ENCODE results near the gene NABP1. TPM values are rescaled to one million over a fixed set of nuclear protein-coding genes. Genes with fewer than 3 reads are reported as not detected.

Gene NABP1
- total RNA-seq, 1 experiment from 2014 or later = 5.8 TPM

DNA sequence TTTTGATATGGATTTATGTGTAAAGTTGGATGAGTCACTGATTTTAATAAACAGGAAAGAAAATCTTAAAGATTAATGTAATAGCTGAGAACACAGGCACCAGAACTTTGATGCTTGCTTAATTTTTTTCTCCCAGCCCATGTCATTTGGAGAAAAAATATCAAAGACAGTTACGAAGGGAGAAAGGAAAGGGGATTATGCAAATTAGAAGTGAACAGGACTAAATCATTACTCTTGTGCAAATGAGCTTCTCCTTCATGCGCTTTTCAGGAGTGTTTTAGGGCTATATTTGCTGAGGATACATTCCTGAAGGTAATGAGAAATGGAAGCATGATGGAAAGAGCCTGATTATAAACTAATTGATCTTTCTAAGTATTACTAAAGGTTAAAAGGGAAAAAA, 28.9 kb downstream of the NABP1 start (continued):
- TF ChIP-seq ATF6 (CRISPR knock-in tag; IDR thresholded peaks at IDR 0.05) (no peak), HMGXB4 (CRISPR knock-in tag; IDR thresholded peaks at IDR 0.05) (no peak), KAT7 (CRISPR knock-in tag; IDR thresholded peaks at IDR 0.05; ENCODE audit: borderline replicate concordance) (no peak)
- TF ChIP-seq, protein P1, sequence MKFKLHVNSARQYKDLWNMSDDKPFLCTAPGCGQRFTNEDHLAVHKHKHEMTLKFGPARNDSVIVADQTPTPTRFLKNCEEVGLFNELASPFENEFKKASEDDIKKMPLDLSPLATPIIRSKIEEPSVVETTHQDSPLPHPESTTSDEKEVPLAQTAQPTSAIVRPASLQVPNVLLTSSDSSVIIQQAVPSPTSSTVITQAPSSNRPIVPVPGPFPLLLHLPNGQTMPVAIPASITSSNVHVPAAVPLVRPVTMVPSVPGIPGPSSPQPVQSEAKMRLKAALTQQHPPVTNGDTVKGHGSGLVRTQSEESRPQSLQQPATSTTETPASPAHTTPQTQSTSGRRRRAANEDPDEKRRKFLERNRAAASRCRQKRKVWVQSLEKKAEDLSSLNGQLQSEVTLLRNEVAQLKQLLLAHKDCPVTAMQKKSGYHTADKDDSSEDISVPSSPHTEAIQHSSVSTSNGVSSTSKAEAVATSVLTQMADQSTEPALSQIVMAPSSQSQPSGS (CRISPR knock-in tag; IDR thresholded peaks at IDR 0.05; ENCODE audit: borderline replicate concordance, low read depth) = no peak

DNA sequence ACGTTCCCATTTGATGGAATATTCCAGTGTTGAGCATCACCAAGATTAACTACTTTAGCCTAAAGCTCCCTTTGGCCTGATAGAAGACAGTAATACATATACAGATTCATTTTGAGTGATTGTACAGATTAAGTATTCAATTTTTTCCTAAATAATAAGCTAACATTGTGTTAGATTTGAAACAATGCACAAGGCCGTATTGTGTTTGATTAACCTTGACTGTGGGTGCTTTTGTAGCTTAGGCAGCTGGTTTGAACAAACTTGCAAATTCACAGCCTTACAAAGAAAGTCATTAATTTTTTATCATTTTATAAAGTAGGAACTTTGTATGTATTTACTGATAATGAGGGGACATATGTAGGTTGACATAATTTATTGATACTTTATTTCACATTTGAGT, 29.6 kb downstream of the NABP1 start:
- ChIA-PET CTCF (interaction anchor here (2.2 kb wide), 1 partner anchor 51 kb away, joined by 7 read pairs; no protein-coding TSS in a partner anchor), POLR2A (interaction anchor here (0.6 to 0.9 kb wide), 3 partner anchors 30 to 487 kb away, joined by 3 to 7 read pairs (median 3); partner anchors contain the start of gene NABP1)
- H3K27ac Mint-ChIP-seq = no peak overlapping the region
- 0 out of 2 replicates have a peak, but pooled peaks cover 8% of the 10 kb centered on the region for H3K4me1 Mint-ChIP-seq
- no peak overlapping the region for H3K4me3 Mint-ChIP-seq
- H3K27me3 Mint-ChIP-seq (ENCODE audit: low read depth) = no peaks in the 10 kb centered on the region
- no peaks in the 10 kb centered on the region for H3K36me3 Mint-ChIP-seq
- H3K9me3 Mint-ChIP-seq = no peaks in the 10 kb centered on the region
- ATAC-seq = no peak
- TF ChIP-seq AFF4 (CRISPR knock-in tag; IDR thresholded peaks at IDR 0.05; ENCODE audit: borderline replicate concordance) (no peak), ZNF232 (CRISPR knock-in tag; IDR thresholded peaks at IDR 0.05) (no peak), KAT7 (CRISPR knock-in tag; IDR thresholded peaks at IDR 0.05; ENCODE audit: borderline replicate concordance) (no peak)
- TF ChIP-seq, protein P2, sequence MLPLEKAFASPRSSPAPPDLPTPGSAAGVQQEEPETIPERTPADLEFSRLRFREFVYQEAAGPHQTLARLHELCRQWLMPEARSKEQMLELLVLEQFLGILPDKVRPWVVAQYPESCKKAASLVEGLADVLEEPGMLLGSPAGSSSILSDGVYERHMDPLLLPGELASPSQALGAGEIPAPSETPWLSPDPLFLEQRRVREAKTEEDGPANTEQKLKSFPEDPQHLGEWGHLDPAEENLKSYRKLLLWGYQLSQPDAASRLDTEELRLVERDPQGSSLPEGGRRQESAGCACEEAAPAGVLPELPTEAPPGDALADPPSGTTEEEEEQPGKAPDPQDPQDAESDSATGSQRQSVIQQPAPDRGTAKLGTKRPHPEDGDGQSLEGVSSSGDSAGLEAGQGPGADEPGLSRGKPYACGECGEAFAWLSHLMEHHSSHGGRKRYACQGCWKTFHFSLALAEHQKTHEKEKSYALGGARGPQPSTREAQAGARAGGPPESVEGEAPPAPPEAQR (CRISPR knock-in tag; IDR thresholded peaks at IDR 0.05) = no peak
- TF ChIP-seq, protein P3, sequence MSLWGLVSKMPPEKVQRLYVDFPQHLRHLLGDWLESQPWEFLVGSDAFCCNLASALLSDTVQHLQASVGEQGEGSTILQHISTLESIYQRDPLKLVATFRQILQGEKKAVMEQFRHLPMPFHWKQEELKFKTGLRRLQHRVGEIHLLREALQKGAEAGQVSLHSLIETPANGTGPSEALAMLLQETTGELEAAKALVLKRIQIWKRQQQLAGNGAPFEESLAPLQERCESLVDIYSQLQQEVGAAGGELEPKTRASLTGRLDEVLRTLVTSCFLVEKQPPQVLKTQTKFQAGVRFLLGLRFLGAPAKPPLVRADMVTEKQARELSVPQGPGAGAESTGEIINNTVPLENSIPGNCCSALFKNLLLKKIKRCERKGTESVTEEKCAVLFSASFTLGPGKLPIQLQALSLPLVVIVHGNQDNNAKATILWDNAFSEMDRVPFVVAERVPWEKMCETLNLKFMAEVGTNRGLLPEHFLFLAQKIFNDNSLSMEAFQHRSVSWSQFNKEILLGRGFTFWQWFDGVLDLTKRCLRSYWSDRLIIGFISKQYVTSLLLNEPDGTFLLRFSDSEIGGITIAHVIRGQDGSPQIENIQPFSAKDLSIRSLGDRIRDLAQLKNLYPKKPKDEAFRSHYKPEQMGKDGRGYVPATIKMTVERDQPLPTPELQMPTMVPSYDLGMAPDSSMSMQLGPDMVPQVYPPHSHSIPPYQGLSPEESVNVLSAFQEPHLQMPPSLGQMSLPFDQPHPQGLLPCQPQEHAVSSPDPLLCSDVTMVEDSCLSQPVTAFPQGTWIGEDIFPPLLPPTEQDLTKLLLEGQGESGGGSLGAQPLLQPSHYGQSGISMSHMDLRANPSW (CRISPR knock-in tag; conservative IDR thresholded peaks at IDR 0.05; ENCODE audit: low read depth) = no peak
- TF ChIP-seq, protein P4, sequence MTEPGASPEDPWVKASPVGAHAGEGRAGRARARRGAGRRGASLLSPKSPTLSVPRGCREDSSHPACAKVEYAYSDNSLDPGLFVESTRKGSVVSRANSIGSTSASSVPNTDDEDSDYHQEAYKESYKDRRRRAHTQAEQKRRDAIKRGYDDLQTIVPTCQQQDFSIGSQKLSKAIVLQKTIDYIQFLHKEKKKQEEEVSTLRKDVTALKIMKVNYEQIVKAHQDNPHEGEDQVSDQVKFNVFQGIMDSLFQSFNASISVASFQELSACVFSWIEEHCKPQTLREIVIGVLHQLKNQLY (CRISPR knock-in tag; IDR thresholded peaks at IDR 0.05) = no peak
- TF ChIP-seq, protein P5, sequence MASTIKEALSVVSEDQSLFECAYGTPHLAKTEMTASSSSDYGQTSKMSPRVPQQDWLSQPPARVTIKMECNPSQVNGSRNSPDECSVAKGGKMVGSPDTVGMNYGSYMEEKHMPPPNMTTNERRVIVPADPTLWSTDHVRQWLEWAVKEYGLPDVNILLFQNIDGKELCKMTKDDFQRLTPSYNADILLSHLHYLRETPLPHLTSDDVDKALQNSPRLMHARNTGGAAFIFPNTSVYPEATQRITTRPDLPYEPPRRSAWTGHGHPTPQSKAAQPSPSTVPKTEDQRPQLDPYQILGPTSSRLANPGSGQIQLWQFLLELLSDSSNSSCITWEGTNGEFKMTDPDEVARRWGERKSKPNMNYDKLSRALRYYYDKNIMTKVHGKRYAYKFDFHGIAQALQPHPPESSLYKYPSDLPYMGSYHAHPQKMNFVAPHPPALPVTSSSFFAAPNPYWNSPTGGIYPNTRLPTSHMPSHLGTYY (CRISPR knock-in tag; IDR thresholded peaks at IDR 0.05) = no peak
- TF ChIP-seq, protein P6, sequence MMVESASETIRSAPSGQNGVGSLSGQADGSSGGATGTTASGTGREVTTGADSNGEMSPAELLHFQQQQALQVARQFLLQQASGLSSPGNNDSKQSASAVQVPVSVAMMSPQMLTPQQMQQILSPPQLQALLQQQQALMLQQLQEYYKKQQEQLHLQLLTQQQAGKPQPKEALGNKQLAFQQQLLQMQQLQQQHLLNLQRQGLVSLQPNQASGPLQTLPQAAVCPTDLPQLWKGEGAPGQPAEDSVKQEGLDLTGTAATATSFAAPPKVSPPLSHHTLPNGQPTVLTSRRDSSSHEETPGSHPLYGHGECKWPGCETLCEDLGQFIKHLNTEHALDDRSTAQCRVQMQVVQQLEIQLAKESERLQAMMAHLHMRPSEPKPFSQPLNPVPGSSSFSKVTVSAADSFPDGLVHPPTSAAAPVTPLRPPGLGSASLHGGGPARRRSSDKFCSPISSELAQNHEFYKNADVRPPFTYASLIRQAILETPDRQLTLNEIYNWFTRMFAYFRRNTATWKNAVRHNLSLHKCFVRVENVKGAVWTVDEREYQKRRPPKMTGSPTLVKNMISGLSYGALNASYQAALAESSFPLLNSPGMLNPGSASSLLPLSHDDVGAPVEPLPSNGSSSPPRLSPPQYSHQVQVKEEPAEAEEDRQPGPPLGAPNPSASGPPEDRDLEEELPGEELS (CRISPR knock-in tag; IDR thresholded peaks at IDR 0.05) = no peak
- TF ChIP-seq, protein P7, sequence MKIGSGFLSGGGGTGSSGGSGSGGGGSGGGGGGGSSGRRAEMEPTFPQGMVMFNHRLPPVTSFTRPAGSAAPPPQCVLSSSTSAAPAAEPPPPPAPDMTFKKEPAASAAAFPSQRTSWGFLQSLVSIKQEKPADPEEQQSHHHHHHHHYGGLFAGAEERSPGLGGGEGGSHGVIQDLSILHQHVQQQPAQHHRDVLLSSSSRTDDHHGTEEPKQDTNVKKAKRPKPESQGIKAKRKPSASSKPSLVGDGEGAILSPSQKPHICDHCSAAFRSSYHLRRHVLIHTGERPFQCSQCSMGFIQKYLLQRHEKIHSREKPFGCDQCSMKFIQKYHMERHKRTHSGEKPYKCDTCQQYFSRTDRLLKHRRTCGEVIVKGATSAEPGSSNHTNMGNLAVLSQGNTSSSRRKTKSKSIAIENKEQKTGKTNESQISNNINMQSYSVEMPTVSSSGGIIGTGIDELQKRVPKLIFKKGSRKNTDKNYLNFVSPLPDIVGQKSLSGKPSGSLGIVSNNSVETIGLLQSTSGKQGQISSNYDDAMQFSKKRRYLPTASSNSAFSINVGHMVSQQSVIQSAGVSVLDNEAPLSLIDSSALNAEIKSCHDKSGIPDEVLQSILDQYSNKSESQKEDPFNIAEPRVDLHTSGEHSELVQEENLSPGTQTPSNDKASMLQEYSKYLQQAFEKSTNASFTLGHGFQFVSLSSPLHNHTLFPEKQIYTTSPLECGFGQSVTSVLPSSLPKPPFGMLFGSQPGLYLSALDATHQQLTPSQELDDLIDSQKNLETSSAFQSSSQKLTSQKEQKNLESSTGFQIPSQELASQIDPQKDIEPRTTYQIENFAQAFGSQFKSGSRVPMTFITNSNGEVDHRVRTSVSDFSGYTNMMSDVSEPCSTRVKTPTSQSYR (CRISPR knock-in tag; IDR thresholded peaks at IDR 0.05) = no peak
- DNase-seq (ENCODE audit: low spot score) = no peak

Measured in WTC11 (cell line).